H1 (cell line): ENCODE data around the gene TMPRSS4. TPM values are rescaled to one million over a fixed set of nuclear protein-coding genes. Genes with fewer than 3 reads are reported as not detected.

Experiments
- CTCF ChIA-PET: fragments of 300-600 bp; sonication (Branson Sonifier 250); formaldehyde crosslinking; loops from one replicate; lab custom pipeline; 2021; ENCODE audit not compliant: partially characterized antibody; lab: Charles Lee
- POLR2A ChIA-PET: fragments of 300-600 bp; sonication (Branson Sonifier 250); formaldehyde crosslinking; loops from one replicate; lab custom pipeline; 2021; ENCODE audit warnings: inconsistent platforms; ENCODE audit not compliant: partially characterized antibody; lab: Charles Lee
- DNase-seq, 2 experiments: peaks; one replicate each; pipeline versions ENCODE4 v3.0.0 to v3.0.0-alpha.2; 2010 to 2022; ENCODE audit warnings: low spot score in 2 of 2, low read depth in 1 of 2, mixed read lengths in 1 of 2
- FAIRE-seq: peaks from 2 replicates; lab custom pipeline; 2011; peaks lifted over from hg19 to GRCh38; lab: Jason Lieb, UNC
- H2AFZ ChIP-seq: 2 replicates; pipeline ENCODE4 v1.8.1; 2012; ENCODE audit warnings: low read length, inconsistent platforms
- H2AK5ac ChIP-seq: 2 replicates; pipeline ENCODE4 v1.6.1; 2013; ENCODE audit warnings: low read depth, low read length
- H2BK120ac ChIP-seq: replicated peaks from 2 replicates; pipeline ENCODE3; 2013; ENCODE audit warnings: low read depth, low read length, inconsistent platforms
- H2BK12ac ChIP-seq: 2 replicates; pipeline ENCODE4 v1.6.1; 2013; ENCODE audit warnings: low read depth, low read length
- H2BK15ac ChIP-seq: 2 replicates; pipeline ENCODE4 v1.6.1; 2013; ENCODE audit warnings: low read length
- H2BK20ac ChIP-seq: 2 replicates; pipeline ENCODE4 v1.6.1; 2013; ENCODE audit warnings: low read length
- H2BK5ac ChIP-seq: 2 replicates; pipeline ENCODE4 v1.6.1; 2013; ENCODE audit warnings: low read depth, low read length
- H3K14ac ChIP-seq: 2 replicates; pipeline ENCODE4 v1.6.1; 2013; ENCODE audit warnings: inconsistent platforms; ENCODE audit not compliant: insufficient read length
- H3K18ac ChIP-seq: 2 replicates; pipeline ENCODE4 v1.6.1; 2013; ENCODE audit warnings: low read length; ENCODE audit errors: extremely low read depth
- H3K23ac ChIP-seq: 2 replicates; pipeline ENCODE4 v1.6.1; 2013; ENCODE audit warnings: inconsistent platforms; ENCODE audit not compliant: insufficient read length
- H3K23me2 ChIP-seq: 2 replicates; pipeline ENCODE4 v1.6.1; 2013; ENCODE audit warnings: low read depth, low read length
- H3K27ac ChIP-seq: 2 replicates; pipeline ENCODE4 v1.6.1; 2011; ENCODE audit warnings: low read depth, low read length, inconsistent platforms
- H3K27me3 ChIP-seq, 4 experiments: replicated peaks in 1 of 4; 1 replicate in 1 of 4; 2 replicates in 3 of 4; pipeline versions ENCODE4 v1.6.1 to v1.8.1; 2011 to 2013; ENCODE audit warnings: low read length in 3 of 4, mild to moderate bottlenecking in 3 of 4, inconsistent platforms in 2 of 4, mixed read lengths in 2 of 4, moderate library complexity in 1 of 4; ENCODE audit not compliant: control insufficient read depth in 3 of 4, insufficient read depth in 3 of 4; ENCODE audit errors: extremely low read depth in 1 of 4
- H3K36me3 ChIP-seq, 4 experiments: 2 replicates each; pipeline versions ENCODE4 v1.6.1 to v1.8.1; 2011 to 2013; ENCODE audit warnings: mild to moderate bottlenecking in 4 of 4, low read length in 3 of 4, moderate library complexity in 2 of 4, control low read depth in 1 of 4, inconsistent platforms in 1 of 4; ENCODE audit not compliant: insufficient read depth in 4 of 4, control insufficient read depth in 2 of 4
- H3K4ac ChIP-seq: replicated peaks from 2 replicates; pipeline ENCODE3; 2013; ENCODE audit warnings: low read length, low read depth, mixed read lengths, inconsistent platforms; ENCODE audit not compliant: insufficient read length
- H3K4me1 ChIP-seq, 4 experiments: replicated peaks in 1 of 4; 1 replicate in 1 of 4; 2 replicates in 3 of 4; pipeline versions ENCODE4 v1.6.1 to v1.8.1; 2011 to 2013; ENCODE audit warnings: low read length in 3 of 4, inconsistent platforms in 2 of 4, mixed read lengths in 1 of 4; ENCODE audit not compliant: insufficient read depth in 4 of 4, control insufficient read depth in 3 of 4
- H3K4me2 ChIP-seq, 2 experiments: 2 replicates each; pipeline versions ENCODE4 v1.6.1 to v1.8.1; 2011 to 2013; ENCODE audit warnings: low read depth in 2 of 2, low read length in 2 of 2, control low read depth in 1 of 2, inconsistent platforms in 1 of 2, mild to moderate bottlenecking in 1 of 2; ENCODE audit not compliant: insufficient read depth in 1 of 2
- H3K4me3 ChIP-seq, 4 experiments: fragments of 200-600, 300-600 bp in 1 of 4; sonication (generic), shearing (Covaris generic), sonication (Bioruptor Twin) in 1 of 4; 2 replicates each; pipeline versions ENCODE4 v1.5.1 to v1.8.1; 2011 to 2016; ENCODE audit warnings: low read length in 4 of 4, low read depth in 3 of 4, control low read depth in 2 of 4, inconsistent platforms in 2 of 4, mild to moderate bottlenecking in 2 of 4, mixed read lengths in 1 of 4, moderate library complexity in 1 of 4; ENCODE audit not compliant: insufficient read depth in 2 of 4; ENCODE audit errors: extremely low read depth in 1 of 4
- H3K56ac ChIP-seq: replicated peaks from 2 replicates; pipeline ENCODE3; 2013; ENCODE audit warnings: low read depth, mild to moderate bottlenecking, mixed read lengths, low read length, inconsistent platforms; ENCODE audit not compliant: insufficient read length
- H3K79me1 ChIP-seq: 2 replicates; pipeline ENCODE4 v1.6.1; 2013; ENCODE audit warnings: low read depth, low read length, control low read depth
- H3K79me2 ChIP-seq, 2 experiments: 2 replicates each; pipeline versions ENCODE4 v1.6.1 to v1.8.1; 2012 to 2013; ENCODE audit warnings: low read length in 2 of 2, mild to moderate bottlenecking in 2 of 2, inconsistent platforms in 1 of 2; ENCODE audit not compliant: insufficient read depth in 2 of 2, control insufficient read depth in 1 of 2
- H3K9ac ChIP-seq, 4 experiments: replicated peaks in 1 of 4; 1 replicate in 1 of 4; 2 replicates in 3 of 4; pipeline versions ENCODE4 v1.6.1 to v1.8.1; 2011 to 2013; ENCODE audit warnings: low read depth in 3 of 4, low read length in 3 of 4, control low read depth in 2 of 4, mild to moderate bottlenecking in 2 of 4, moderate library complexity in 2 of 4, inconsistent platforms in 1 of 4; ENCODE audit errors: extremely low read depth in 1 of 4
- H3K9me3 ChIP-seq, 2 experiments: 2 replicates each; pipeline versions ENCODE4 v1.6.1 to v1.8.1; 2012 to 2013; ENCODE audit warnings: mild to moderate bottlenecking in 2 of 2, moderate library complexity in 2 of 2, control low read depth in 1 of 2, inconsistent platforms in 1 of 2, low read depth in 1 of 2, low read length in 1 of 2, mixed read lengths in 1 of 2; ENCODE audit not compliant: insufficient read depth in 2 of 2
- H4K20me1 ChIP-seq, 2 experiments: replicated peaks in 1 of 2; 2 replicates each; pipeline versions ENCODE3 to v1.8.1; 2011 to 2013; ENCODE audit warnings: inconsistent platforms in 2 of 2, low read length in 2 of 2, mild to moderate bottlenecking in 1 of 2; ENCODE audit not compliant: insufficient read depth in 2 of 2, control insufficient read depth in 1 of 2
- H4K5ac ChIP-seq: 2 replicates; pipeline ENCODE4 v1.6.1; 2013; ENCODE audit warnings: low read length, low read depth, mixed read lengths, inconsistent platforms; ENCODE audit not compliant: insufficient read length
- H4K8ac ChIP-seq: 2 replicates; pipeline ENCODE4 v1.8.0; 2013; ENCODE audit warnings: mild to moderate bottlenecking, moderate library complexity, low read length, inconsistent platforms; ENCODE audit not compliant: insufficient read depth; ENCODE audit errors: extremely low read depth
- H4K91ac ChIP-seq: replicated peaks from 2 replicates; pipeline ENCODE3; 2013; ENCODE audit warnings: low read length, mixed read lengths, inconsistent platforms; ENCODE audit not compliant: insufficient read length
- ASH2L ChIP-seq: fragments of 200-600, 300-600 bp; sonication (generic); IDR thresholded peaks from one replicate; pipeline ENCODE4 v1.7.1; 2017; ENCODE audit warnings: low read length
- CHD2 ChIP-seq: IDR thresholded peaks from 2 replicates; pipeline ENCODE4 v1.6.1; 2012; ENCODE audit warnings: low read length, improper control_type of control experiment
- GABPA ChIP-seq: IDR thresholded peaks from 2 replicates; pipeline ENCODE4 v1.6.1; 2011; ENCODE audit warnings: mild to moderate bottlenecking, low read length, moderate library complexity, borderline replicate concordance; ENCODE audit not compliant: insufficient read depth
- GTF2F1 ChIP-seq: IDR thresholded peaks from 2 replicates; pipeline ENCODE4 v1.6.1; 2012; ENCODE audit warnings: low read depth, low read length, improper control_type of control experiment, borderline replicate concordance
- HDAC2 ChIP-seq, 2 experiments: fragments of 300-600 bp in 1 of 2; sonication (generic) in 1 of 2; IDR thresholded peaks; 2 replicates each; pipeline ENCODE4 v1.6.1; 2011 to 2012; ENCODE audit warnings: low read depth in 2 of 2, low read length in 2 of 2, mild to moderate bottlenecking in 2 of 2, moderate library complexity in 2 of 2, borderline replicate concordance in 1 of 2, inconsistent platforms in 1 of 2
- JUND ChIP-seq: IDR thresholded peaks from 2 replicates; pipeline ENCODE4 v1.6.1; 2011; ENCODE audit warnings: mild to moderate bottlenecking, improper control_type of control experiment, low read length
- PHF8 ChIP-seq: fragments of 200-600 bp; sonication (generic); conservative IDR thresholded peaks from 2 replicates; pipeline ENCODE4 v1.7.1; 2012; ENCODE audit warnings: low read depth, mild to moderate bottlenecking, inconsistent platforms, low read length, moderate library complexity
- RXRA ChIP-seq: IDR thresholded peaks from 2 replicates; pipeline ENCODE4 v1.6.1; 2011; ENCODE audit warnings: low read depth, mild to moderate bottlenecking, low read length, moderate library complexity; ENCODE audit not compliant: insufficient read depth
- SUZ12 ChIP-seq: fragments of 200-600 bp; sonication (generic); IDR thresholded peaks from 2 replicates; pipeline ENCODE4 v1.6.1; 2012; ENCODE audit warnings: mild to moderate bottlenecking, inconsistent platforms, low read length, moderate library complexity, mixed read lengths
- TAF1 ChIP-seq: IDR thresholded peaks from 2 replicates; pipeline ENCODE4 v1.6.1; 2011; ENCODE audit warnings: mild to moderate bottlenecking, low read depth, low read length
- TAF7 ChIP-seq: optimal IDR thresholded peaks from 2 replicates; pipeline ENCODE3; 2011; ENCODE audit warnings: low read depth, mild to moderate bottlenecking, inconsistent platforms, low read length, moderate library complexity, borderline replicate concordance
- WGBS, 2 experiments: shearing (Covaris generic) in 1 of 2; methylation state at CpG; one replicate each; pipeline versions ENCODE4 v1.1.6 to v1.1.7; 2013 to 2015; ENCODE audit warnings: low lambda C conversion rate in 2 of 2, mixed read lengths in 2 of 2, inconsistent platforms in 1 of 2, low coverage in 1 of 2, missing lambda C conversion rate in 1 of 2; ENCODE audit not compliant: insufficient replicate concordance in 2 of 2, insufficient coverage in 1 of 2, insufficient read length in 1 of 2; ENCODE audit errors: extremely low coverage in 1 of 2, missing lambda C conversion rate in 1 of 2; 5-methylcytosine and 5-hydroxymethylcytosine counted together
- polyA plus RNA-seq, 7 experiments: library from polyadenylated mRNA; depleted of rRNA in 3 of 7; stranded (reverse) in 5 of 7; unstranded in 2 of 7; fragments of >200 nt in 5 of 7; fragments of 200-250 nt in 2 of 7; gene quantifications; 1 replicate in 5 of 7; 2 replicates in 1 of 7; 4 replicates in 1 of 7; pipeline versions ENCODE4 v1.2.1 to v1.2.3, GENCODE V29; 2011 to 2013; ENCODE audit warnings: missing spikeins in 2 of 7, mixed read lengths in 2 of 7
- total RNA-seq: library from RNA; stranded (reverse); fragmentation: NEBNext Ultra II Directional; extraction: Animal tissue kit (Norgen Biotek cat#: 25700); gene quantifications from 2 replicates; pipeline ENCODE4 v1.2.1, GENCODE V29; 2021

TMPRSS4 gene
- total and polyA plus RNA-seq, 2 of the 8 experiments (the other 6 are each of a cell fraction or from before 2014, with no cell fraction given), result 0.11 to 0.58 TPM

DNA sequence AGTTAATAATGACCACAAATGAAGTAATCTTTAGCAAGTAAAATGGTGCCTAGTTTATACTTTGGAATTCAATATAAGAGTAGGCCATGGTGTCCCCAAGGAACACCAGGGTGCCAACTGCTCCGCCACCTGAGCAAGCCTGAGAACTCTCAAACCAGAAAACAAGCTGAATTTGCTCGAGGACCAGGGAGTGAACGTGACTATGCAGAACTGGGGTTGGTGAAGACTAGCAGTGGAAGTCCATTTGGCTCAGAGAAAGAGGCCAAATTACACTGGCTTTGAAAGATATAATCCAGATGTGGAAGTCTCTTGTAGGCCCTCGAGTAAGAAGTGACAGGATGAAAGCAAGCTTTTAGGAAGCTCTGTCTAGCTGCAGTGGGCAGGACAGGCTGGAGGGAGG is 18.6 kb downstream of the TMPRSS4 start:
- no peak overlapping the region for H3K18ac ChIP-seq
- no peak overlapping the region for H3K27ac ChIP-seq
- no peak overlapping the region for H4K5ac ChIP-seq
- H3K56ac ChIP-seq, result no peak overlapping the region
- POLR2A ChIA-PET, result no interaction called here
- peaks cover 0 to 13% (median 7%) of the 10 kb centered on the region in 4 experiments; a peak in 6 of 7 replicates for H3K4me1 ChIP-seq
- H2BK12ac ChIP-seq, result no peak overlapping the region
- no peaks in the 10 kb centered on the region; a peak in 1 of 7 replicates for H3K27me3 ChIP-seq
- CTCF ChIA-PET, result interaction anchor here (1.1 to 1.3 kb wide), 3 partner anchors 8 to 24 kb away, joined by 3 to 5 read pairs (median 3); partner anchors contain the start of gene SMIM35
- no peak overlapping the region for H2AFZ ChIP-seq
- 87% methylated on average over 4 of the region's 4 CpGs; no CpG with 5 or more reads in 1 of the 2 experiments for WGBS, 2 experiments
- H3K4ac ChIP-seq, result no peak overlapping the region
- TF ChIP-seq GTF2F1 (no peak), GABPA (no peak), JUND (no peak), CHD2 (no peak), PHF8 (no peak), SUZ12 (no peak), HDAC2 (IDR thresholded peaks at IDR 0.05; ENCODE audit: borderline replicate concordance in 1 of 2, low read depth in 2 of 2, low read length in 2 of 2) (no peak), ASH2L (no peak), TAF1 (no peak), TAF7 (no peak), RXRA (no peak)
- no peak for FAIRE-seq
- H3K4me3 ChIP-seq, result no peak overlapping the region
- no peak overlapping the region for H3K23ac ChIP-seq
- DNase-seq, result no peak
- H2BK120ac ChIP-seq, result no peak overlapping the region
- H2AK5ac ChIP-seq, result no peak overlapping the region
- H3K14ac ChIP-seq, result no peak overlapping the region
- no peaks in the 10 kb centered on the region for H4K20me1 ChIP-seq
- H3K79me1 ChIP-seq, result no peaks in the 10 kb centered on the region
- no peaks in the 10 kb centered on the region for H3K9me3 ChIP-seq
- H2BK15ac ChIP-seq, result peak overlapping the region; percentile 75; the same call in 1 of the 2 replicates
- H3K79me2 ChIP-seq, result no peaks in the 10 kb centered on the region
- peaks cover 2% of the 10 kb centered on the region; the same call in 1 of the 2 replicates for H3K23me2 ChIP-seq
- H3K36me3 ChIP-seq, result no peaks in the 10 kb centered on the region
- H3K9ac ChIP-seq, result no peak overlapping the region
- no peak overlapping the region for H3K4me2 ChIP-seq
- H4K8ac ChIP-seq, result no peak overlapping the region
- H4K91ac ChIP-seq, result no peak overlapping the region
- H2BK20ac ChIP-seq, result no peak overlapping the region
- H2BK5ac ChIP-seq, result no peak overlapping the region
